Kasumi-1 (cell line): ENCODE data around the gene FAM89A.

Experiments used
- DNase-seq, 2 experiments: peaks; one replicate each; lab custom pipeline; 2025; lab: John Stamatoyannopoulos, UW

FAM89A gene

GRCh38 chr1:231040019-231040799 lies at the start of gene FAM89A:
TSS of gene FAM89A (minus strand) at chr1:231040254. CDS start at chr1:231040211, 43 bp downstream.
- peak; percentile 11 to 18 for DNase-seq

- DNase-seq, result no peak
These were observed 44.3 kb upstream of the FAM89A start for GRCh38 chr1:231084353-231084752.

GRCh38 chr1:231079163-231079562 lies 39.1 kb upstream of the FAM89A start:
- no peak for DNase-seq

- DNase-seq, result no peak
These were observed 38.2 kb upstream of the FAM89A start for GRCh38 chr1:231078250-231078649.

GRCh38 chr1:231076802-231077201 lies 36.7 kb upstream of the FAM89A start:
- no peak for DNase-seq

GRCh38 chr1:231075497-231075896 lies 35.4 kb upstream of the FAM89A start:
- DNase-seq, result no peak

- no peak for DNase-seq
These were observed 35.0 kb upstream of the FAM89A start for GRCh38 chr1:231075020-231075419.

- DNase-seq, result no peak
These were observed 34.0 kb upstream of the FAM89A start for GRCh38 chr1:231074046-231074445.

- no peak for DNase-seq
These were observed 33.3 kb upstream of the FAM89A start for GRCh38 chr1:231073331-231073730.

GRCh38 chr1:231072502-231073094 lies 32.5 kb upstream of the FAM89A start:
- DNase-seq, result no peak

GRCh38 chr1:231072041-231072440 lies 32.0 kb upstream of the FAM89A start:
- DNase-seq, result no peak

GRCh38 chr1:231070758-231071444 lies 30.8 kb upstream of the FAM89A start:
- no peak for DNase-seq

- no peak for DNase-seq
These were observed 29.3 kb upstream of the FAM89A start for GRCh38 chr1:231069333-231069732.

GRCh38 chr1:231068762-231069161 lies 28.7 kb upstream of the FAM89A start:
- DNase-seq, result no peak

GRCh38 chr1:231065510-231066241 lies 25.6 kb upstream of the FAM89A start:
- DNase-seq, result no peak

GRCh38 chr1:231064418-231064817 lies 24.4 kb upstream of the FAM89A start:
- DNase-seq, result no peak

GRCh38 chr1:231063331-231063730 lies 23.3 kb upstream of the FAM89A start:
- DNase-seq, result no peak

- DNase-seq, result no peak
These were observed 22.6 kb upstream of the FAM89A start for GRCh38 chr1:231062500-231063270.

- DNase-seq, result no peak
These were observed 19.6 kb upstream of the FAM89A start for GRCh38 chr1:231059566-231060193.

GRCh38 chr1:231058416-231059109 lies 18.5 kb upstream of the FAM89A start:
- DNase-seq, result no peak
